Transverse colon (tissue), 4 donors: ENCODE measurements around the gene HACD3.

Experiments
- CTCF ChIP-seq, 5 experiments: fragments of 200-600 bp in 3 of 5; fragments of 450-650 bp in 2 of 5; sonication (generic) in 3 of 5; IDR thresholded peaks; 1 replicate in 2 of 5; 2 replicates in 3 of 5; pipeline ENCODE4 v1.5.1; 2016 to 2017; ENCODE audit warnings: antibody characterized with exemption in 5 of 5, inconsistent platforms in 3 of 5, mild to moderate bottlenecking in 2 of 5, moderate library complexity in 1 of 5
- POLR2A ChIP-seq: fragments of 450-650 bp; IDR thresholded peaks from one replicate; pipeline ENCODE4 v1.6.1; 2016; ENCODE audit warnings: antibody characterized with exemption, mild to moderate bottlenecking, moderate library complexity
- POLR2AphosphoS5 ChIP-seq, 3 donors: sonication (generic); formaldehyde crosslinking; IDR thresholded peaks; one replicate each; pipeline ENCODE4 v1.6.1; 2016; ENCODE audit warnings: antibody characterized with exemption in 3 of 3

- TF ChIP-seq CTCF (IDR thresholded peaks at IDR 0.05) (no peak), POLR2AphosphoS5 (IDR thresholded peaks at IDR 0.05) (no peak), POLR2A (no peak)
Observed at GRCh38 chr15:65612616-65612946, 82.3 kb downstream of the HACD3 start.
